Measurements from ENCODE around the gene ERI3.

ERI3 gene

GRCh38 chr1:44336668-44337067 is 18.4 kb downstream of the ERI3 start:
- Histone ChIP-seq H3K27me3 (replicated peaks; ENCODE audit: control insufficient read depth, insufficient read depth, low read length) (no peaks in the 10 kb centered on the region), H3K36me3 (ENCODE audit: control insufficient read depth, insufficient read depth, low read length) (peaks cover 10% of the 10 kb centered on the region), H3K4me3 (replicated peaks; ENCODE audit: low read depth, low read length) (no peak overlapping the region)
- TF ChIP-seq CTCF (IDR thresholded peaks at IDR 0.05; ENCODE audit: insufficient read depth, low read length, poor library complexity, severe bottlenecking), result no peak
- no peak for DNase-seq (ENCODE audit: extremely low read depth, insufficient read length)

- Histone ChIP-seq H3K36me3 (ENCODE audit: control insufficient read depth, insufficient read depth, low read length) (peaks cover 10% of the 10 kb centered on the region), H3K27me3 (replicated peaks; ENCODE audit: control insufficient read depth, insufficient read depth, low read length) (no peaks in the 10 kb centered on the region), H3K4me3 (replicated peaks; ENCODE audit: low read depth, low read length) (no peak overlapping the region)
- no peak for DNase-seq (ENCODE audit: extremely low read depth, insufficient read length)
- no peak for TF ChIP-seq CTCF (IDR thresholded peaks at IDR 0.05; ENCODE audit: insufficient read depth, low read length, poor library complexity, severe bottlenecking)
Observed at GRCh38 chr1:44334968-44335367, 20.1 kb downstream of the ERI3 start.

GRCh38 chr1:44333376-44333775 is 21.7 kb downstream of the ERI3 start:
- no peak for TF ChIP-seq CTCF (IDR thresholded peaks at IDR 0.05; ENCODE audit: insufficient read depth, low read length, poor library complexity, severe bottlenecking)
- no peak for DNase-seq (ENCODE audit: extremely low read depth, insufficient read length)
- H3K27me3 ChIP-seq (replicated peaks; ENCODE audit: control insufficient read depth, insufficient read depth, low read length), result no peaks in the 10 kb centered on the region
- no peak overlapping the region for H3K4me3 ChIP-seq (replicated peaks; ENCODE audit: low read depth, low read length)
- peaks cover 10% of the 10 kb centered on the region for H3K36me3 ChIP-seq (ENCODE audit: control insufficient read depth, insufficient read depth, low read length)

GRCh38 chr1:44332505-44332904 is 22.6 kb downstream of the ERI3 start:
- Histone ChIP-seq H3K4me3 (replicated peaks; ENCODE audit: low read depth, low read length) (no peak overlapping the region), H3K36me3 (ENCODE audit: control insufficient read depth, insufficient read depth, low read length) (peaks cover 9% of the 10 kb centered on the region), H3K27me3 (replicated peaks; ENCODE audit: control insufficient read depth, insufficient read depth, low read length) (no peaks in the 10 kb centered on the region)
- no peak for TF ChIP-seq CTCF (IDR thresholded peaks at IDR 0.05; ENCODE audit: insufficient read depth, low read length, poor library complexity, severe bottlenecking)
- no peak for DNase-seq (ENCODE audit: extremely low read depth, insufficient read length)

GRCh38 chr1:44330935-44331334 is 24.1 kb downstream of the ERI3 start:
- no peak for DNase-seq (ENCODE audit: extremely low read depth, insufficient read length)
- Histone ChIP-seq H3K27me3 (replicated peaks; ENCODE audit: control insufficient read depth, insufficient read depth, low read length) (no peaks in the 10 kb centered on the region), H3K36me3 (ENCODE audit: control insufficient read depth, insufficient read depth, low read length) (peaks cover 5% of the 10 kb centered on the region), H3K4me3 (replicated peaks; ENCODE audit: low read depth, low read length) (no peak overlapping the region)
- TF ChIP-seq CTCF (IDR thresholded peaks at IDR 0.05; ENCODE audit: insufficient read depth, low read length, poor library complexity, severe bottlenecking), result no peak

All from GM06990 (cell line).